GM23248 (cell line): Measurements from ENCODE around the gene EEF1A2.

Source experiments
- EZH2 ChIP-seq: fragments of 200-600 bp; sonication (generic); IDR thresholded peaks from 2 replicates; pipeline ENCODE4 v1.6.1; 2018; ENCODE audit warnings: antibody characterized with exemption, mild to moderate bottlenecking; ENCODE audit not compliant: insufficient read depth, poor library complexity, severe bottlenecking
- EZH2phosphoT487 ChIP-seq: fragments of 200-600 bp; sonication (generic); IDR thresholded peaks from 2 replicates; pipeline ENCODE4 v1.6.1; 2018; ENCODE audit warnings: antibody characterized with exemption, moderate library complexity, mild to moderate bottlenecking, low read depth; ENCODE audit not compliant: insufficient read depth

- TF ChIP-seq EZH2 (no peak), EZH2phosphoT487 (no peak)
Observed at GRCh38 chr20:63497138-63497945, 1.5 kb downstream of the EEF1A2 start.
